WI38 (cell line): Measurements from ENCODE around the gene AP1M1.
A peak's percentile ranks its signal among the peaks of the same experiment; 100 is the strongest.
"Not testable (repeated sequence)": the region's sequence is repeated elsewhere in the genome, so short reads cannot be mapped to it uniquely, and the experiment has no call there.

Experiments used
- H3K4me3 ChIP-seq: 2 replicates; pipeline ENCODE4 v1.5.1; 2011; ENCODE audit warnings: low read depth, mild to moderate bottlenecking, control low read depth, low read length
- TF ChIP-seq, protein P1 (sequence below): IDR thresholded peaks from 2 replicates; pipeline ENCODE4 v1.5.1; 2012; ENCODE audit warnings: low read depth, mild to moderate bottlenecking, control low read depth, low read length

The AP1M1 gene

DNA sequence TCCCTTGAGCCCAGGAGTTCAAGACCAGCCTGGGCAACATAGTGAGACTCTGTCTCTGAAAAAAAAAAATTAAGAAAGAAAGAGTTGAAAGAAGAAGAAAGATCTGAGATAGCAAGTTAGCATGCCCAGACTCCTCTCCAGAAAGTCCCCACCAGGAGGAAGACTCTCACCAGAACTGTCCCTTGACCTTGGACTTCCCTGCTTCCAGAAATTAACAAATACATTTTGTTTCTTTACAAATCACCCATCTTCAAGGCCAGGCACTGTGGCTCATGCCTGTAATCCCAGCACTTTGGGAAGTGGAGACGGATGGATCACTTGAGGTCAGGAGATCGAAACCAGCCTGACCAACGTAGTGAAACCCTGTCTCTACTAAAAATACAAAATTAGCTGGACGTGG is 82.6 kb downstream of the AP1M1 start:
- TF ChIP-seq, protein P1, sequence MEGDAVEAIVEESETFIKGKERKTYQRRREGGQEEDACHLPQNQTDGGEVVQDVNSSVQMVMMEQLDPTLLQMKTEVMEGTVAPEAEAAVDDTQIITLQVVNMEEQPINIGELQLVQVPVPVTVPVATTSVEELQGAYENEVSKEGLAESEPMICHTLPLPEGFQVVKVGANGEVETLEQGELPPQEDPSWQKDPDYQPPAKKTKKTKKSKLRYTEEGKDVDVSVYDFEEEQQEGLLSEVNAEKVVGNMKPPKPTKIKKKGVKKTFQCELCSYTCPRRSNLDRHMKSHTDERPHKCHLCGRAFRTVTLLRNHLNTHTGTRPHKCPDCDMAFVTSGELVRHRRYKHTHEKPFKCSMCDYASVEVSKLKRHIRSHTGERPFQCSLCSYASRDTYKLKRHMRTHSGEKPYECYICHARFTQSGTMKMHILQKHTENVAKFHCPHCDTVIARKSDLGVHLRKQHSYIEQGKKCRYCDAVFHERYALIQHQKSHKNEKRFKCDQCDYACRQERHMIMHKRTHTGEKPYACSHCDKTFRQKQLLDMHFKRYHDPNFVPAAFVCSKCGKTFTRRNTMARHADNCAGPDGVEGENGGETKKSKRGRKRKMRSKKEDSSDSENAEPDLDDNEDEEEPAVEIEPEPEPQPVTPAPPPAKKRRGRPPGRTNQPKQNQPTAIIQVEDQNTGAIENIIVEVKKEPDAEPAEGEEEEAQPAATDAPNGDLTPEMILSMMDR = no peak
- no peak overlapping the region for H3K4me3 ChIP-seq

GRCh38 chr19:16281743-16282142 is 84.0 kb downstream of the AP1M1 start:
- no peak overlapping the region for H3K4me3 ChIP-seq
- TF ChIP-seq, protein P1 = no peak

- TF ChIP-seq, protein P1 = no peak
- H3K4me3 ChIP-seq = peak overlapping the region; percentile 29
Observed at GRCh38 chr19:16283210-16284061, 85.7 kb downstream of the AP1M1 start.

DNA sequence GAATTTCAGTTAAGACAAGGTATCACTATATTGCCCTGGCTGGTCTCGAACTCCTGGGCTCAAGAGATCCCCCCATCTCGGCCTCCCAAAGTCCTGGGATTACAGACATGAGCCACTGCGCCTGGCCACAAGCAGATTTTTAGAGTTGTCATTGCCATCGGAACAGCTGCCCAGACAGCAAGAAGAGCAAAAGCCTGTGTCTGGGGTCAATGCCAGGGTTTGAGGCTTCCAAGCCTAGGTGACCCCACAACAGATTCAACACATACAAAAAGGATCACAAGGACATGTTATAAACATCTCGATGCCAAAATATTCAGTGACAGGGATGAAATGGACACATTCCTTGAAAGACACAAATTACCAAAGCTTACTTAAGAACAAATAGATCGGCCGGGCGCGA is 86.8 kb downstream of the AP1M1 start:
- TF ChIP-seq, protein P1 = no peak
- no peak overlapping the region for H3K4me3 ChIP-seq

GRCh38 chr19:16285079-16285478 is 87.4 kb downstream of the AP1M1 start:
- H3K4me3 ChIP-seq = not testable (repeated sequence)

GRCh38 chr19:16285769-16286498 is 88.2 kb downstream of the AP1M1 start:
- TF ChIP-seq, protein P1 = no peak
- no peak overlapping the region for H3K4me3 ChIP-seq

DNA sequence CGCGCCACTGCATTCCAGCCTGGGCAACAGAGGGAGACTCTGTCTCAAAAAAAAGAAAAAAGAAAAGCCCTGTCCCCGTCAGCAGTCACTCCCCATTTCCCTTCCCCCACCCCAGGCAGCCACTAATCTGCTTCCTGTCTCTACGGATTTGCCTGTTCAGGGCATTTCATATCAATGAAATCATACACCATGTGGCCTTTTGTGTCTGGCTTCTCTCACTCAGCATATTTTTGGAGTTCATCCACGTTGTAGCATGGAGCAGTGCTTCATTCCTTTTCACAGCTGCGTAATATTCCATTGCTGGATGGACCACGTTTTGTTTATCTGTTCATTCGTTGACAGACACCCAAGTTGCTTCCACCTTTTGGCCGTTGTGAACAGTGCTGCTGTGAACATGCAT is 90.8 kb downstream of the AP1M1 start:
- TF ChIP-seq, protein P1 = no peak
- no peak overlapping the region for H3K4me3 ChIP-seq
